H9 (cell line): ENCODE measurements around the gene DMAC2L. TPM values are rescaled to one million over a fixed set of nuclear protein-coding genes. Genes with fewer than 3 reads are reported as not detected.

ENCODE experiments used
- DNase-seq: peaks from one replicate; pipeline ENCODE4 v3.0.0-alpha.2; 2017
- H2AFZ ChIP-seq: one replicate; pipeline ENCODE4 v1.6.1; 2013; ENCODE audit warnings: mild to moderate bottlenecking, low read length, control low read depth, moderate library complexity
- H2AK5ac ChIP-seq: 2 replicates; pipeline ENCODE4 v1.6.1; 2013; ENCODE audit warnings: low read length, control low read depth, mixed read lengths; ENCODE audit not compliant: insufficient read length
- H2BK120ac ChIP-seq: one replicate; pipeline ENCODE4 v1.6.1; 2013; ENCODE audit warnings: low read depth, mild to moderate bottlenecking, low read length, control low read depth, inconsistent platforms; ENCODE audit not compliant: poor library complexity, severe bottlenecking
- H2BK12ac ChIP-seq: 2 replicates; pipeline ENCODE4 v1.6.1; 2013; ENCODE audit warnings: low read length, control low read depth, mixed read lengths, low read depth; ENCODE audit not compliant: insufficient read length
- H2BK15ac ChIP-seq: 2 replicates; pipeline ENCODE4 v1.6.1; 2013; ENCODE audit warnings: low read depth, low read length, control low read depth
- H2BK20ac ChIP-seq: one replicate; pipeline ENCODE4 v1.6.1; 2013; ENCODE audit warnings: low read depth, mild to moderate bottlenecking, low read length, control low read depth, inconsistent platforms; ENCODE audit not compliant: poor library complexity, severe bottlenecking
- H2BK5ac ChIP-seq: 2 replicates; pipeline ENCODE4 v1.6.1; 2013; ENCODE audit warnings: low read length, control low read depth, mixed read lengths; ENCODE audit not compliant: insufficient read length
- H3K14ac ChIP-seq: 2 replicates; pipeline ENCODE4 v1.6.1; 2013; ENCODE audit warnings: low read length, control low read depth; ENCODE audit not compliant: insufficient read depth
- H3K18ac ChIP-seq: 2 replicates; pipeline ENCODE4 v1.6.1; 2013; ENCODE audit warnings: low read depth, mild to moderate bottlenecking, mixed read lengths, low read length, control low read depth; ENCODE audit not compliant: insufficient read length
- H3K23ac ChIP-seq: 2 replicates; pipeline ENCODE4 v1.6.1; 2013; ENCODE audit warnings: low read length, control low read depth, mixed read lengths, low read depth; ENCODE audit not compliant: insufficient read length
- H3K23me2 ChIP-seq: 2 replicates; pipeline ENCODE4 v1.6.1; 2013; ENCODE audit warnings: low read depth, mild to moderate bottlenecking, mixed read lengths, low read length, control low read depth; ENCODE audit not compliant: insufficient read length, poor library complexity, severe bottlenecking
- H3K27ac ChIP-seq: 2 replicates; pipeline ENCODE4 v1.5.1; 2013; ENCODE audit warnings: low read length, control low read depth, mixed read lengths, low read depth; ENCODE audit not compliant: insufficient read length
- H3K27me3 ChIP-seq: 2 replicates; pipeline ENCODE4 v1.6.1; 2013; ENCODE audit warnings: low read length, control low read depth, inconsistent platforms; ENCODE audit not compliant: insufficient read depth
- H3K4ac ChIP-seq: 2 replicates; pipeline ENCODE4 v1.6.1; 2013; ENCODE audit warnings: low read depth, mild to moderate bottlenecking, control low read depth, inconsistent platforms, low read length, moderate library complexity
- H3K4me1 ChIP-seq: 2 replicates; pipeline ENCODE4 v1.6.1; 2013; ENCODE audit warnings: low read length, control low read depth, inconsistent platforms; ENCODE audit not compliant: insufficient read depth
- H3K4me2 ChIP-seq: 2 replicates; pipeline ENCODE4 v1.6.1; 2013; ENCODE audit warnings: low read length, control low read depth, mixed read lengths; ENCODE audit not compliant: insufficient read length, insufficient read depth
- H3K56ac ChIP-seq: 2 replicates; pipeline ENCODE4 v1.6.1; 2013; ENCODE audit warnings: low read depth, mild to moderate bottlenecking, mixed read lengths, low read length, control low read depth; ENCODE audit not compliant: insufficient read length
- H3K79me1 ChIP-seq: 2 replicates; pipeline ENCODE4 v1.6.1; 2013; ENCODE audit warnings: low read depth, mild to moderate bottlenecking, moderate library complexity, low read length, control low read depth, inconsistent platforms; ENCODE audit not compliant: insufficient read depth, poor library complexity, severe bottlenecking
- H3K79me2 ChIP-seq: 2 replicates; pipeline ENCODE4 v1.6.1; 2013; ENCODE audit warnings: low read length, control low read depth, inconsistent platforms; ENCODE audit not compliant: insufficient read depth
- H3K9ac ChIP-seq: 2 replicates; pipeline ENCODE4 v1.6.1; 2013; ENCODE audit warnings: low read length, control low read depth, mixed read lengths; ENCODE audit not compliant: insufficient read length; ENCODE audit errors: extremely low read depth
- H3K9me3 ChIP-seq: one replicate; pipeline ENCODE4 v1.6.1; 2013; ENCODE audit warnings: low read depth, low read length, inconsistent platforms; ENCODE audit not compliant: control insufficient read depth
- H3T11ph ChIP-seq: one replicate; pipeline ENCODE4 v1.6.1; 2013; ENCODE audit warnings: mild to moderate bottlenecking, low read length, control low read depth, inconsistent platforms
- H4K20me1 ChIP-seq: one replicate; pipeline ENCODE4 v1.6.1; 2013; ENCODE audit not compliant: control insufficient read depth, insufficient read length, insufficient read depth
- H4K5ac ChIP-seq: 2 replicates; pipeline ENCODE4 v1.6.1; 2013; ENCODE audit warnings: low read depth, mild to moderate bottlenecking, mixed read lengths, low read length, control low read depth; ENCODE audit not compliant: insufficient read length
- H4K8ac ChIP-seq: replicated peaks from 2 replicates; pipeline ENCODE4 v1.6.1; 2013; ENCODE audit warnings: low read length, control low read depth, mixed read lengths, low read depth; ENCODE audit not compliant: insufficient read length
- H4K91ac ChIP-seq: 2 replicates; pipeline ENCODE4 v1.6.1; 2013; ENCODE audit warnings: low read depth, mild to moderate bottlenecking, moderate library complexity, mixed read lengths, low read length, control low read depth; ENCODE audit not compliant: insufficient read length
- H3K27ac Mint-ChIP-seq, 3 experiments: 2 replicates in 2 of 3; 3 replicates in 1 of 3; pipeline ENCODE4 v1.8.0; 2020 to 2021; ENCODE audit warnings: mixed read lengths in 3 of 3, mild to moderate bottlenecking in 1 of 3, moderate library complexity in 1 of 3
- H3K27me3 Mint-ChIP-seq: 2 replicates; pipeline ENCODE4 v1.8.0; 2021; ENCODE audit warnings: low read depth, mild to moderate bottlenecking, moderate library complexity, mixed read lengths
- H3K36me3 Mint-ChIP-seq, 3 experiments: 2 replicates in 2 of 3; 3 replicates in 1 of 3; pipeline ENCODE4 v1.8.0; 2020 to 2021; ENCODE audit warnings: low read depth in 3 of 3, mixed read lengths in 3 of 3; ENCODE audit not compliant: insufficient read depth in 1 of 3
- H3K4me1 Mint-ChIP-seq, 2 experiments: 2 replicates each; pipeline ENCODE4 v1.8.0; 2020; ENCODE audit warnings: mixed read lengths in 2 of 2
- H3K4me3 Mint-ChIP-seq, 2 experiments: 2 replicates in 1 of 2; 3 replicates in 1 of 2; pipeline ENCODE4 v1.8.0; 2020 to 2021; ENCODE audit warnings: mild to moderate bottlenecking in 2 of 2, mixed read lengths in 2 of 2, moderate library complexity in 1 of 2
- H3K9me3 Mint-ChIP-seq, 2 experiments: 2 replicates in 1 of 2; 3 replicates in 1 of 2; pipeline ENCODE4 v1.8.0; 2020; ENCODE audit warnings: mild to moderate bottlenecking in 2 of 2, mixed read lengths in 2 of 2, moderate library complexity in 1 of 2
- CTCF ChIP-seq: fragments of 200-600 bp; sonication (generic); conservative IDR thresholded peaks from 3 replicates; pipeline ENCODE4 v1.8.0; 2021; ENCODE audit warnings: antibody characterized with exemption, mild to moderate bottlenecking
- WGBS: extraction: QIAGEN DNeasy Blood & Tissue Kit; methylation state at CpG from one replicate; pipeline ENCODE4 v1.1.7; 2013; ENCODE audit warnings: missing lambda C conversion rate, low lambda C conversion rate, mixed read lengths; ENCODE audit not compliant: insufficient read length; ENCODE audit errors: extremely low coverage; 5-methylcytosine and 5-hydroxymethylcytosine counted together
- total RNA-seq: library from RNA; stranded (reverse); gene quantifications from 2 replicates; pipeline ENCODE4 v1.2.1, GENCODE V29; 2021

The DMAC2L gene
- total RNA-seq, 1 experiment from 2014 or later: 22.4 TPM

- no peak overlapping the region for H3K27ac ChIP-seq
- no peaks in the 10 kb centered on the region for H3K36me3 Mint-ChIP-seq
- H3K9ac ChIP-seq: no peak overlapping the region
These were observed 22.1 kb downstream of the DMAC2L start for GRCh38 chr14:50334211-50334610.

More at GRCh38 chr14:50334211-50334610, 22.1 kb downstream of the DMAC2L start:
- Histone ChIP-seq H2BK20ac (no peak overlapping the region), H3T11ph (no peak overlapping the region), H3K27me3 (no peaks in the 10 kb centered on the region), H3K23me2 (no peaks in the 10 kb centered on the region), H3K23ac (no peak overlapping the region), H3K4me1 (peaks cover 8% of the 10 kb centered on the region; the same call in 1 of the 2 replicates), H4K91ac (no peak overlapping the region), H3K4me2 (no peak overlapping the region), H2BK15ac (no peak overlapping the region), H2AK5ac (no peak overlapping the region), H2BK12ac (no peak overlapping the region), H4K5ac (no peak overlapping the region), H3K56ac (no peak overlapping the region), H3K14ac (no peak overlapping the region), H2BK120ac (no peak overlapping the region), H4K8ac (no peak overlapping the region), H3K18ac (no peak overlapping the region), H2AFZ (no peak overlapping the region), H4K20me1 (no peaks in the 10 kb centered on the region), H3K79me2 (no peaks in the 10 kb centered on the region), H2BK5ac (no peak overlapping the region), H3K79me1 (no peaks in the 10 kb centered on the region), H3K9me3 (no peaks in the 10 kb centered on the region), H3K4ac (no peak overlapping the region)
- TF ChIP-seq CTCF: no peak
- Mint-ChIP-seq H3K27ac (peak overlapping the region in 2 of 3 experiments; percentile 71 to 80; a peak in 5 of 7 replicates), H3K27me3 (no peaks in the 10 kb centered on the region), H3K4me3 (no peak overlapping the region), H3K9me3 (no peaks in the 10 kb centered on the region), H3K4me1 (peaks cover 25 to 33% of the 10 kb centered on the region in 2 experiments)
- WGBS: no CpG with 5 or more reads among the region's 8 CpGs
- DNase-seq: no peak
